HL-60 (cell line): ENCODE results near the gene TBC1D22A.

Source experiments
- CTCF ChIP-seq: IDR thresholded peaks from one replicate; pipeline ENCODE4 v1.5.1; 2011; ENCODE audit warnings: low read length, control low read depth, inconsistent platforms; ENCODE audit not compliant: insufficient read depth
- POLR2AphosphoS5 ChIP-seq: IDR thresholded peaks from 2 replicates; pipeline ENCODE4 v1.6.1; 2012; ENCODE audit warnings: low read depth

- TF ChIP-seq CTCF = no peak
- TF ChIP-seq POLR2AphosphoS5 = no peak
These were observed 305.0 kb downstream of the TBC1D22A start for GRCh38 chr22:47067321-47067890.
